Vagina (tissue), 2 donors: Measurements from ENCODE around the gene SNPH. TPM values are rescaled to one million over a fixed set of nuclear protein-coding genes. Genes with fewer than 3 reads are reported as not detected.

Experiments
- DNase-seq, 2 donors: peaks; one replicate each; pipeline ENCODE4 v3.0.0-alpha.2; 2017; ENCODE audit errors: extremely low spot score in 2 of 2
- H3K27ac ChIP-seq: fragments of 200-600 bp; sonication (generic); one replicate; pipeline ENCODE4 v1.5.1; 2019
- H3K27me3 ChIP-seq: fragments of 200-600 bp; sonication (generic); one replicate; pipeline ENCODE4 v1.5.1; 2019
- H3K36me3 ChIP-seq, 2 donors: fragments of 200-600 bp; sonication (generic); one replicate each; pipeline ENCODE4 v1.5.1; 2017 to 2019
- H3K4me1 ChIP-seq: fragments of 200-600 bp; sonication (generic); one replicate; pipeline ENCODE4 v1.5.1; 2019
- H3K4me3 ChIP-seq, 2 donors: fragments of 200-600 bp; sonication (generic); 1 replicate in 1 of 2; 2 replicates in 1 of 2; pipeline ENCODE4 v1.5.1; 2016 to 2019
- H3K9me3 ChIP-seq: fragments of 200-600 bp; sonication (generic); one replicate; pipeline ENCODE4 v1.5.1; 2019
- CTCF ChIP-seq, 3 experiments: fragments of 450-650 bp in 2 of 3; fragments of 200-600 bp in 1 of 3; sonication (generic) in 1 of 3; IDR thresholded peaks; one replicate each; pipeline ENCODE4 v1.5.1; 2017 to 2019; ENCODE audit warnings: antibody characterized with exemption in 3 of 3, mild to moderate bottlenecking in 2 of 3, moderate library complexity in 2 of 3
- POLR2A ChIP-seq, 2 donors: fragments of 450-650 bp; IDR thresholded peaks; one replicate each; pipeline ENCODE4 v1.6.1; 2017; ENCODE audit warnings: antibody characterized with exemption in 2 of 2, mild to moderate bottlenecking in 2 of 2, moderate library complexity in 2 of 2
- POLR2AphosphoS5 ChIP-seq, 2 donors: sonication (generic); formaldehyde crosslinking; IDR thresholded peaks; one replicate each; pipeline ENCODE4 v1.9.0; 2017; ENCODE audit warnings: antibody characterized with exemption in 2 of 2, mild to moderate bottlenecking in 2 of 2, low read depth in 1 of 2; ENCODE audit not compliant: insufficient read depth in 1 of 2
- intact Hi-C: fragments of 100-400 bp; cut with DNase I; formaldehyde crosslinking; loops from one replicate; pipeline ENCODE4 v1.15.1; 2023
- total RNA-seq: library from RNA; depleted of rRNA; stranded (reverse); fragments of >200 nt; gene quantifications from one replicate; pipeline ENCODE4 v1.2.3, GENCODE V29; 2016

The SNPH gene
- total RNA-seq, 1 donor from 2014 or later = 6.4 TPM

DNA sequence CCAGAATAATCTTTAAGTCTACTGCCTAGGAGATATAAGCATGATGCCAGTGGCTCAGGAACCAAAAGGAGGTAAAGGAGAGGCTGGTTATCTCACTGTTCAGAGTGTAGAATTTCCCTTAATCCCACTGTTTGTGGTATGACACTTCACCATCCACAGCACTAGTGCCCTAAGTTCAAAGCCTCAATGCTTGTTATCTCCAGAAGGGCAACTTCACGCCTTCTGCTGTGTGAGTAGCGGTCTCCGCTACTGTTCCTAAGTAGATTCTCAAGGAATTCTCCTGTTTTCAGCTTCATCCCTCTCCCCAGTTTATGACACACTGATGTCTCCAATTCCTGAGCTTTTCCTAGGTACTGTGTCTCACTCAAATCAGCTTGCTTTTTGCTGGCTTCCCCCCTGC is 13.7 kb upstream of the SNPH start:
- no peak for DNase-seq
- H3K27me3 ChIP-seq = no peaks in the 10 kb centered on the region
- H3K4me1 ChIP-seq = no peaks in the 10 kb centered on the region
- no peak overlapping the region for H3K27ac ChIP-seq
- H3K36me3 ChIP-seq = no peaks in the 10 kb centered on the region
- H3K4me3 ChIP-seq = no peak overlapping the region
- intact Hi-C loops = no loop called here
- TF ChIP-seq CTCF (IDR thresholded peaks at IDR 0.05) = no peak
- no peaks in the 10 kb centered on the region for H3K9me3 ChIP-seq

DNA sequence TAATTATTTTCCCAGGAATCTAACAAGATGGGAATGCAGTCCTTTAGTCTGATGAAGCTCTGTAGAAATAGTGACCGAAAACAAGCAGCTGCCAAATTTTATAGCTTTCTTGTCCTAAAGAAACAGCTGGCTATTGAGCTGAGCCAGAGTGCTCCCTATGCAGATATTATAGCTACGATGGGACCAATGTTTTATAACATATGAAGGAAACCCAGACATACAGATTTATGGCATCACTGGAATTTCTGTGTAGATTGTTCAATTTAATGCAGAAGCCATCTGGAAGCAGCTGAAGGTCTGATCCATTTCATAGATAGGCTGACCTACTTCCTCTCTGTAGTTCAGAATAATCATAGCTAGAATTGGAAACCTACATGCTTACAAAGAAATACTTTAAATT is 11.8 kb upstream of the SNPH start:
- TF ChIP-seq POLR2A (IDR thresholded peaks at IDR 0.05) (no peak), CTCF (IDR thresholded peaks at IDR 0.05) (no peak), POLR2AphosphoS5 (IDR thresholded peaks at IDR 0.05; ENCODE audit: insufficient read depth in 1 of 2, low read depth in 1 of 2) (no peak)
- Histone ChIP-seq H3K36me3 (no peaks in the 10 kb centered on the region), H3K9me3 (no peaks in the 10 kb centered on the region), H3K4me3 (no peak overlapping the region), H3K4me1 (no peaks in the 10 kb centered on the region), H3K27me3 (no peaks in the 10 kb centered on the region), H3K27ac (no peak overlapping the region)
- DNase-seq = no peak
- intact Hi-C loops = no loop called here

GRCh38 chr20:1255675-1256074 is 10.4 kb upstream of the SNPH start:
- TF ChIP-seq POLR2A (IDR thresholded peaks at IDR 0.05) = no peak
- intact Hi-C loops = no loop called here
- Histone ChIP-seq H3K4me1 (no peaks in the 10 kb centered on the region), H3K27ac (no peak overlapping the region), H3K4me3 (no peak overlapping the region), H3K9me3 (no peaks in the 10 kb centered on the region), H3K36me3 (no peaks in the 10 kb centered on the region), H3K27me3 (no peaks in the 10 kb centered on the region)
- DNase-seq = no peak

DNA sequence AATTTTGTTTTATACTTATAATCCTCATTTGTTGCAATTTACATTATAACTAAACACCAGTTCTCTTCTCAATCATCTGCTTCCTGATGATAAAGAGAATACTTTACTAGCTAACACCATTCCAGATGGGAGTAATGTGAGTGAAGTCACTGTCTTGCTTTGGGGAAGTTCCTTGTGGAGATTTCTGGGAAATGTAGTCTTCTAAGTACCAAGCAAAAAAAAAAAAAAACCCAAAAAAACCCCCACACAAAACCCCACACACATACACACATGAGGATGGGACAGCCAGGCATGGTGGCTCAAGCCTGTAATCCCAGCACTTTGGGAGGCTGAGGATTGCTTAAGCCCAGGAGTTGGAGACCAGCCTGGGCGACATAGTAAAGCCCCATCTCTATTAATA is 2.2 kb upstream of the SNPH start:
- no peak for DNase-seq
- intact Hi-C loops = no loop called here
- Histone ChIP-seq H3K4me1 (peaks cover 19% of the 10 kb centered on the region), H3K27me3 (no peaks in the 10 kb centered on the region), H3K9me3 (no peaks in the 10 kb centered on the region), H3K27ac (no peak overlapping the region), H3K36me3 (no peaks in the 10 kb centered on the region), H3K4me3 (no peak overlapping the region)
- TF ChIP-seq POLR2A (IDR thresholded peaks at IDR 0.05) = no peak
- TF ChIP-seq POLR2AphosphoS5 (IDR thresholded peaks at IDR 0.05; ENCODE audit: insufficient read depth in 1 of 2, low read depth in 1 of 2) = no peak
- TF ChIP-seq CTCF (IDR thresholded peaks at IDR 0.05) = no peak

- peaks cover 19% of the 10 kb centered on the region for H3K4me1 ChIP-seq
- no peak for TF ChIP-seq CTCF (IDR thresholded peaks at IDR 0.05)
- no peak for TF ChIP-seq POLR2AphosphoS5 (IDR thresholded peaks at IDR 0.05; ENCODE audit: insufficient read depth in 1 of 2, low read depth in 1 of 2)
- no peak for TF ChIP-seq POLR2A (IDR thresholded peaks at IDR 0.05)
- DNase-seq = no peak
- no peak overlapping the region for H3K27ac ChIP-seq
- no peaks in the 10 kb centered on the region for H3K27me3 ChIP-seq
- no peaks in the 10 kb centered on the region for H3K36me3 ChIP-seq
- H3K4me3 ChIP-seq = no peak overlapping the region
- H3K9me3 ChIP-seq = no peaks in the 10 kb centered on the region
- intact Hi-C loops = no loop called here
These were observed 1.4 kb upstream of the SNPH start for GRCh38 chr20:1264727-1265126.
